Stromal cell of bone marrow (primary cell): ENCODE data around the gene SARDH.
"Not testable (repeated sequence)": the region's sequence is repeated elsewhere in the genome, so short reads cannot be mapped to it uniquely, and the experiment has no call there.

ENCODE experiments used
- DNase-seq: peaks from one replicate; pipeline ENCODE4 v3.0.0-alpha.2; 2012; ENCODE audit warnings: low read depth

The SARDH gene

GRCh38 chr9:133759946-133760345 lies 21.8 kb upstream of the SARDH start:
- DNase-seq: no peak

DNA sequence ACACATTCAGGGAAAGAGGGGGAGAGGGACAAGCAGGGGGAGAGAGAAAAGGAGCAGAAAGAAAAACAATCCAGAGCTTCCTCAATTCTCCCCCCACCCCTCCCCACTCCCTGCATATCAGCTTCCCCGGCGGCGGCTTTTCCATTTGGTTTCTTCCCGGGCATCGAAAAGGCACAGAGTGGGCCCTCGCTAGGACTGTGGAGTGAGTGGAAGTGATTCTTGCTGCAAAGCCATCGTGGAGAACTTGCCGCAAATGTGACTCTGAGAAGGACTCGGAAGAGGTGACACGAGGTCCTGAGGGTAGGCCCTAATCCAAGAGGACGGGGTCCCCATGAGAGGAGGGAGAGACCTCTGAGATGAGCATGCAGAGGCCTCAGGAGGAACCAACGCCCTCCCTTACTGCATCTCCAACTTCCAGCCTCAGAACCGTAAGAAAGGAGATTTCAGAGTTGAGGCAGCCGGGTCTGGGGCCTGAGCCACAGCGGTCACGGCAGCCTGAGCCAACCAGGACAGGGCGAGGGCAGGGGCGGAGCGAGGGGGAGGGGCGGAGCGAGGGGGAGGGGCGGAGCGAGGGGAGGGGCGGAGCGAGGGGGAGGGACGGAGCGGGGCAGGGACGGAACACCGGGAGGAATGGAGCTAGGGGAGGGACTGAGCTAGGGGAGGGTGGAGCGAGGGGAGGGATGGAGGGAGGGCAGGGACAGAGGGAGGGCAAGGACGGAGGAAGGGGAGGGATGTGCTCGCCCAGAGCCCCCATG lies 21.2 kb upstream of the SARDH start:
- DNase-seq: no peak

GRCh38 chr9:133758228-133758627 lies 20.1 kb upstream of the SARDH start:
- DNase-seq: no peak

DNA sequence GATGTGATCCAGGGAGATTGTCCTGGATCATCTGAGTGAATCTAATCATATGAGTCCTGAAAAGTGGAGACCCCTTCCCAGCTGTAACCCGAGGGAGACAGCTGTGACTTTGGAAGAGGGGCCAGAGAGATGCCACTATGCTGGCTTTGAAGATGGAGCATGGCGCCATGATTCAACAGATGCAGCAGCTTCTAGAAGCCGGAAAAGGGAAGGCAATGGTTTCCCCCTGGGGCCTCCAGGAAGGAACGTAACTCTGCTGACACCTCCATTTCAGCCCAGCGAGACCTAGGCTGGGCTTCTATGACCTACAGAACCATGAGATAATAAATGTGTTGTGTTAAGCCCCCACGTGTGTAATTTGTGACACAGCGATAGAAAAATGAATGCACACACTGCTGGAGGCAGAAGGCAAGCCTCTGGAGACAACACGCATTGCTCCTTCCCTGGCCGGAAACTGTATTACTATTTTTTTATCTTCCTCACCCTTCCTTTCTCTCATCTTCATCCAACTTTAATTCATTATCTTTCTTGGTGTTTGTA lies 16.6 kb upstream of the SARDH start:
- no peak for DNase-seq

DNA sequence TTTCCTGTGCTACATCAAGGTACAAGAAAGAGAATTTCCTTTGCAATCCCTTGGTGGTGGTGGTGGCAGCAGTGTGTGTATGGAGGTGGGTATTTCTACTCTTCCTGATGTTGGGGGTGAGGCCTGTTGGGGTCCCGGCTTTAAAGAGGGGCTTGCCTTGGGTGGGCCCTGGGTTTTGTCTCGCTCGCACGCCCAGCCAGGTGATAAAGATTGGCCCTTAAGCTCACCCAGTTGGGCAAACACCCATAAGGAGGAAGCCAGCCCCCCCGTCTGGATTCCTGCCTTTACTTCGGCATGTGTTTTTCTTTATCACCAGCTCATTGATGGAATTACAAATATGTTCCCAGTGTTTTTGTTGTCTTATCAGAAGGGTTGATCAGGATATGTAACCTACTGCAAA lies 16.0 kb upstream of the SARDH start:
- no peak for DNase-seq

DNA sequence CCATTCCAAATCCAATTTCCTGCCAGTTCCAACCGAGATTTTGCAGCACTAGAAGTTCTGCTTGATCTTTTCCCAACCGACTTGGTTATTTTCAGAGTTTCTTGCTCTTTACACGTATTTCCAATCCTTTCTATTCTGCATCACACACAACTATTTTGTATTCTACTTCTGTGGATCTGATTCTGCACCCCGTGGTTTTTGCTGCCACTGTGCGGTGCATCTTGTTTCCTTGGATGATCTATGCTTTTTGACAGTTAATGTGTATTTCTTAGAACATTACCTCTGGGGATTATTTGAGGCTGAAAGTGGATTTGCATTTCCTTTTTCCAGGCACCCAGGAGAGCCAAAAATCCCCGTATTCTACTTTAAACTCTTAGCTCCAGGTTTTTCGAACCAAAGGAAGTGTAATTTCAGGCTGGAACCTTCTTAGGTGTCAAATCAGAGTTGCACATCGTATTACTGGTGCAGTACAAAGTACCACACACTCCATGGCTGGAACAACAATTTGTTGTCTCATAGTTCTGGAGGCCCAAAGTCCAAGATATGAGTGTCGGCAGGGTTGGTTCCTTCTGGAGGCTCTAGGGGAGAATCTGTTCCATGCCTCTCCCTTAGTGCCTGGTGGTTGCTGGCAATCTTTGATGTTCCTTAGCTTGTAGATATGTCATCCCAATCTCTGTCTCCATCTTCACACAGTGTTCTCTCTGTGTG lies 14.7 kb upstream of the SARDH start:
- no peak for DNase-seq

GRCh38 chr9:133750982-133751649 lies 13.0 kb upstream of the SARDH start:
- DNase-seq: no peak

DNA sequence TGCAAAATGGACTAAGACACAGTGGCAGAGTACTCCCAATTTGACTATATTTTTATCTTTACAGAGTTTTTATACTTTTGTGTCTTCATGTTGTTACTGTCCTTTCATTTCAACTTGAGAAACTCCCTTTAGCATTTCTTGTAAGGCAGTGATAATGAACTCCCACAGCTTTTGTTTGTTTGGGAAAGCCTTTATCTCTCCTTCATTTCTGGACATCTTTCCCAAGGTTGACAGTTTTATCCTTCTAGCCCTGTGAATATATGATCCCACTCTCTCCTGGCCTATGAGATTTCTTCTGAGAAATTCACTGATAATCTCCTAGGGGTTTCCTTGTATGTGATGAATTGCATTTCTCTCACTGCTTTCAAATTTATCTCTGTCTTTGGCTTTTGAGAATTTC lies 9.2 kb upstream of the SARDH start:
- no peak for DNase-seq

GRCh38 chr9:133744528-133744927 lies 6.4 kb upstream of the SARDH start:
- not testable (repeated sequence) for DNase-seq

- DNase-seq: peak; percentile 27
Observed at GRCh38 chr9:133742849-133743444, 4.8 kb upstream of the SARDH start.

DNA sequence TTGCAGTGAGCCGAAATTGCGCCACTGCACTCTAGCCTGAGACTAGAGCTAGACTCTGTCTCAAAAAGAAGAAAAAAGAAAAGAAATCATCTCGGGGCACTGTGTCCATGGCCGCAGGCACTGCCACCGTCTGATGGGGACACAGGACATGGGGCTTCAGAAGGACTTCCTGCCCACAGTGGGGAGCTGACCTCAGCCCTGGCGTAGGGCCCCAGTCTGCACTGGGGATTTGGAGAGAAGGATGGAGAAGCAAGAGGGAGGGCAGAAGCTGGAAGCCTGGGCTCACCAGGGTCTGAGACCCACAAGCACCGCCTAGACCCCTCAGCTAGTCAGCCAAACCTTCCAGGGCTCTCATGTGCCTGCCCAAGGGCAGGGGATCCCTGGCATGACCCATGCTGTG lies 4.1 kb upstream of the SARDH start:
- no peak for DNase-seq

- no peak for DNase-seq
Observed at GRCh38 chr9:133741716-133742115, 3.6 kb upstream of the SARDH start.

DNA sequence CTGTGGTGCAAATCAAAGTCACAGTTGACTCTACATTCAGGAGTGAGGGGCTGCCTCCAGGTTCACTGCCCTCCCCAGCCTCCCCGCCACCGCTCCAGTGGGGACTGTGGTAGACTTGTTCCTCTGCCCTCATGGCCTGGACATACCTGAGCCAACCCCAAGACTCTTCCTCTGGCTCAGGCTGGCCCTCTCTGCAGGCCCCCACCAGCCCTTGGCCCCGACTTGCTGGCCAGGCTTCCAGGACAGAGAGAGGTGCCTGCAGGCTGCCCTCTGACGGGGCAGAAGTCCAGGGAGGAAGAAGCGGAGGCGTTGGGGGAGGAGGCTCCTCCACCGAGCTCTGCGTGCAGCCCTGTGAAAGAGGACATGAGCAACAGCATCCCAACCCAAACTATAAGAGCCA lies 2.8 kb upstream of the SARDH start:
- DNase-seq: no peak

DNA sequence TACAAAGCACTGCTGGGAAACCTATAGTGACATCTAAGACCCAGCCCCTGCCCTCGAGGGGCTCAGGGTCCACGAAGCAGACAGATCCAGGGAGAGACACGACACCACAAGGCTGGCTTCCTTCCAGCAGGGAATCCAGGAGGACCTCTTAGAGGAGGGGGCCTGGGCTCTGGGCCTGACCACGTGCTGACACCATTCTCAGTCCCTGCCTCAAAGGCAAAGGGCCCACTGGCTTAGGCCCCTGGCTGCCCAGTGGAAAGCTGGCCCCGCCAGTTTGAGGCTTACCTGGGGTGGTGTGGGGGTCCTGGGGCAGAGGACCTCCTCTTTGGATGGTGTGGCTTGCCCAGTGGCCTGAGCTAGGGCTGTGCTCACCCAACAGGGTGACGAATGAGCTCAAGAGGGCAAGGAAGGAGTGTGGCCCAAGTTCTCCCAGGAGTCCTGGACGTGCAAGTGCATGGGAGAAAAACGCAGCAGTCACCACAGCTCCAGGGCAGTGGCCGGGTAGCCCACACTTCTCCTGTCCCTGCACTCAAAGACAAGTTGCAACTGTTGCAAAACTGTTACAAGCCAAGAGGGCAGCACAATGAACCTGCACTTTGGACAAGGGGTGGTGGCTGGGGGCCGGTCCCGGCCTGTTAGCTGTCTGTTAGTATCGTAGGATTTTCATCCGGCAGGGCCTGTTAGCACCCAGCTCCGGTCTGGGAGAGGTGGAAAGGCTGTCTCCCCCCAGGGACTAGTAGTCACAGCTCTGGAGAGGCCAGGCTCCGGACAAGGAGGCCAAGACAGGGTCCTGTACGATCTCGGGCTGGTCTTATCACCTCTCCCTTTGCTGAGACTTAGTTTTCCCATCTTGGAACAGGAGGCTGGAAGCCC lies 1.5 kb upstream of the SARDH start:
- DNase-seq: no peak

DNA sequence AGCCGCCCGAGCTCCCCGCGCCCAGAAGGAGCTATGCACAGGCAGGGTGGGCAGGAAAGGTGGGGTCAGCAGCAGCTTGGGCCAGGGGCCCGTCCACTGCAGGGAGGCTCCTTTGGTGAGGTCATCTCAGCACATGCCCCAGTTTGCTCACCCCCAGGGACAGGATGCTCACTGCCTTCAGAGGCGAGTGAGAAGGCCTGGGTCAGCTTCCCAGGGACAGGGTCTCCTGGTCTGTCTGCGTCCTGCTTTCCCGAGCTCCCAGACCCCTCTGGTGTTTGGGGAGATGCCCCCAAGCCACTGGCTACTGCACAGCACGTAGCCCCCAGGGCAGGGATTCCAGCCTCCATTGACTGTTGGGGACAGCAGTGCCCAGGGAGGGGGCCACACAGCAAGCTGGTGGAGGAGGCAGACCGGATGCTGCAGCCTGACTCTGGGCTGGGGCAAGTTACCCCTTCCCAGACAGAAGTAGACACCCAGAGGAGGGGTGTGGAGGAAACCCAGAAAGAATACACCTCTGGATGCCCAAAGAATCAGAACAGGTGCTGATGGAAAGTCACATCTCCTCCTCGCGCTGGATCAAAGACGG lies 581 bp upstream of the SARDH start:
- no peak for DNase-seq

GRCh38 chr9:133737071-133737773 lies 930 bp downstream of the SARDH start:
- DNase-seq: no peak

DNA sequence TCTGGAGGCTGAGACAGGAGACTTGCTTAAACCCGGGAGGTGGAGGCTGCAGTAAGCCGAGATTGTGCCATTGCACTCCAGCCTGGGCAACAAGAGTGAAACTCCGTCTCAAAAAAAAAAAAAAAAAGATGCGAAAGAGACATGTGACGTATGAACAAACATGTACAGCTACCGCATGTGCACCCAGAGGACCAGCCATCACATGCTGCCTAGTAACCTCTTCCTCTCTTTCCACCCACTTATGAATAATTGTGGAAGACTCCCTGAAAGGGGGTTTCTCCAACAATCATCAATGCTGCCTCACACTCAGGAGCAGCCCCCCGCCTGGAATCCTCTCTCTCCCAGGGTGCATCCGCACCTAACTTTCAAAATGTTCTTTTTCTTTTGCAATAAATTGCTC lies 2.2 kb downstream of the SARDH start:
- DNase-seq: no peak

DNA sequence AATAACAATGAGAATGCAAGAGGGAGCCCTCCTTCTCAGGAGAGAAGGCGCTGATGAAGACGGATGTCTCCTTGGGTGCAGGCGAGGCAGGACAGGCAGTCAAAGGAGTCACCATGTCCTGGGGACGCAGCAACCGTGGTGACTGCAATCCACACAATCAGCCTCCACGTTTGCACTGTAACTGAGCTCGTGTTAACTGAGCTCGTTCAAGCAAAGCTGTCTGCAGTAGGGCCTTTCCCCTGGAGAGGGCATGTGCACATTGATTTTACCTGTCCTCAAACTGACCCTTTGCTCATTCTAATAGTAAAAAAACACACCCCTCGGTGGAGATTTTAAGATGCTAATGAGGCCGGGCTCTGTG lies 2.8 kb downstream of the SARDH start:
- no peak for DNase-seq

GRCh38 chr9:133734590-133735414 lies 3.4 kb downstream of the SARDH start:
- no peak for DNase-seq
